Sigmoid colon (tissue), 7 donors: ENCODE measurements around the gene PCSK5. TPM values are rescaled to one million over a fixed set of nuclear protein-coding genes. Genes with fewer than 3 reads are reported as not detected.
"Not testable (repeated sequence)": the region's sequence is repeated elsewhere in the genome, so short reads cannot be mapped to it uniquely, and the experiment has no call there.

Source experiments
- DNase-seq: peaks from one replicate; pipeline ENCODE4 v3.0.0-alpha.2; 2019
- H3K27ac ChIP-seq, 4 donors: fragments of 200-600 bp; sonication (generic); one replicate each; pipeline ENCODE4 v1.5.1; 2016 to 2019; ENCODE audit warnings: mild to moderate bottlenecking in 1 of 4
- H3K27me3 ChIP-seq, 3 donors: fragments of 200-600 bp; sonication (generic); one replicate each; pipeline ENCODE4 v1.5.1; 2019; ENCODE audit warnings: mild to moderate bottlenecking in 1 of 3
- H3K36me3 ChIP-seq, 4 donors: fragments of 200-600 bp; sonication (generic); one replicate each; pipeline ENCODE4 v1.5.1; 2016 to 2019
- H3K4me1 ChIP-seq, 4 donors: fragments of 200-600 bp; sonication (generic); one replicate each; pipeline ENCODE4 v1.5.1; 2017 to 2019
- H3K4me3 ChIP-seq, 4 donors: fragments of 200-600 bp; sonication (generic); one replicate each; pipeline ENCODE4 v1.5.1; 2017 to 2019; ENCODE audit warnings: mild to moderate bottlenecking in 2 of 4, moderate library complexity in 1 of 4
- H3K9me3 ChIP-seq, 4 donors: fragments of 200-600 bp in 3 of 4; sonication (generic) in 3 of 4; one replicate each; pipeline versions ENCODE4 v1.5.1 to v1.6.1; 2013 to 2019
- EP300 ChIP-seq, 4 donors: sonication (generic); formaldehyde crosslinking; IDR thresholded peaks; one replicate each; pipeline ENCODE4 v1.6.1; 2017; ENCODE audit warnings: antibody characterized with exemption in 4 of 4
- POLR2A ChIP-seq, 2 donors: fragments of 450-650 bp; IDR thresholded peaks; one replicate each; pipeline ENCODE4 v1.6.1; 2016; ENCODE audit warnings: antibody characterized with exemption in 2 of 2, mild to moderate bottlenecking in 2 of 2, moderate library complexity in 2 of 2
- POLR2AphosphoS5 ChIP-seq, 4 donors: sonication (generic); formaldehyde crosslinking; IDR thresholded peaks; one replicate each; pipeline ENCODE4 v1.6.1; 2017; ENCODE audit warnings: antibody characterized with exemption in 4 of 4
- WGBS, 2 donors: extraction: QIAGEN DNeasy Blood & Tissue Kit; methylation state at CpG; one replicate each; pipeline ENCODE4 v1.1.7; 2013; 5-methylcytosine and 5-hydroxymethylcytosine counted together
- intact Hi-C: fragments of 100-400 bp; cut with DNase I; formaldehyde crosslinking; loops from one replicate; pipeline ENCODE4 v1.15.1; 2023
- polyA plus RNA-seq, 3 donors: library from polyadenylated mRNA; stranded (reverse); fragments of 200-250 nt; gene quantifications; one replicate each; pipeline ENCODE4 v1.2.3, GENCODE V29; 2013
- total RNA-seq, 4 donors: library from RNA; depleted of rRNA; stranded (reverse); fragments of >200 nt; gene quantifications; one replicate each; pipeline ENCODE4 v1.1.0, GENCODE V29; 2016
- TF ChIP-seq, protein P1 (sequence below), 4 experiments: fragments of 450-650 bp in 3 of 4; fragments of 200-600 bp in 1 of 4; IDR thresholded peaks; one replicate each; pipeline ENCODE4 v1.5.1; 2016 to 2019; ENCODE audit warnings: antibody characterized with exemption in 4 of 4, mild to moderate bottlenecking in 3 of 4, moderate library complexity in 2 of 4
- donor health status: healthy with polysubstance abuse.
- donor health status: Bipolar disorder and iron deficiency.
- donor health status: healthy.

The PCSK5 gene
- total and polyA plus RNA-seq, 7 donors: 2.4 to 23.5 (median 8.4) TPM

DNA sequence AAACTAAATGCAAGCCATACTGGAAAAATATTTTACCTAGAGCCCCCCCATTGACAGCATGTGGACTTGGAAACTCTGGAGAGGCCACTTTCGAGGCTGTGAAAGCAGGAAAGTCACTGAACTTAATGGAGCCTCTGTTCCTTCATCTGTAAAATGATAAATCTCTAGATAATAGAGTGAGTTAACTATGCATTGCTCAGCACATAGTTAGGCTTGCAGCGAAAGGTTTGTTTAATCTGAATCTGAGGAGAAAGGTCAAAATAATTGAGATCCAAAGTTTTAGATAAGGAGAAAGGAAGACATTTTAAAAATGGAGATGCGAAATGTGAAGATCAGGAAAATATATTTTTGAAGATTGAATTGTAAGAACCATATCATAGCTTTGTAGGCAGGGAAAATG lies 4.6 kb downstream of the PCSK5 start:
- no peaks in the 10 kb centered on the region for H3K27me3 ChIP-seq
- H3K36me3 ChIP-seq: no peaks in the 10 kb centered on the region
- TF ChIP-seq, protein P1, sequence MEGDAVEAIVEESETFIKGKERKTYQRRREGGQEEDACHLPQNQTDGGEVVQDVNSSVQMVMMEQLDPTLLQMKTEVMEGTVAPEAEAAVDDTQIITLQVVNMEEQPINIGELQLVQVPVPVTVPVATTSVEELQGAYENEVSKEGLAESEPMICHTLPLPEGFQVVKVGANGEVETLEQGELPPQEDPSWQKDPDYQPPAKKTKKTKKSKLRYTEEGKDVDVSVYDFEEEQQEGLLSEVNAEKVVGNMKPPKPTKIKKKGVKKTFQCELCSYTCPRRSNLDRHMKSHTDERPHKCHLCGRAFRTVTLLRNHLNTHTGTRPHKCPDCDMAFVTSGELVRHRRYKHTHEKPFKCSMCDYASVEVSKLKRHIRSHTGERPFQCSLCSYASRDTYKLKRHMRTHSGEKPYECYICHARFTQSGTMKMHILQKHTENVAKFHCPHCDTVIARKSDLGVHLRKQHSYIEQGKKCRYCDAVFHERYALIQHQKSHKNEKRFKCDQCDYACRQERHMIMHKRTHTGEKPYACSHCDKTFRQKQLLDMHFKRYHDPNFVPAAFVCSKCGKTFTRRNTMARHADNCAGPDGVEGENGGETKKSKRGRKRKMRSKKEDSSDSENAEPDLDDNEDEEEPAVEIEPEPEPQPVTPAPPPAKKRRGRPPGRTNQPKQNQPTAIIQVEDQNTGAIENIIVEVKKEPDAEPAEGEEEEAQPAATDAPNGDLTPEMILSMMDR (IDR thresholded peaks at IDR 0.05): no peak
- TF ChIP-seq POLR2AphosphoS5 (IDR thresholded peaks at IDR 0.05) (no peak), POLR2A (IDR thresholded peaks at IDR 0.05) (no peak), EP300 (IDR thresholded peaks at IDR 0.05) (no peak)
- H3K27ac ChIP-seq: no peak overlapping the region
- WGBS, 2 donors: 51 to 82% methylated on average over 3 of the region's 3 CpGs
- no peak for DNase-seq
- no peak overlapping the region for H3K4me3 ChIP-seq
- H3K9me3 ChIP-seq: no peaks in the 10 kb centered on the region
- intact Hi-C loops: loop anchor here (10.0 kb wide), 3 partner anchors 60 to 500 kb away; partner anchors contain the start of gene RFK
- H3K4me1 ChIP-seq: peaks cover 0 to 28% (median 19%) of the 10 kb centered on the region in 4 donors

DNA sequence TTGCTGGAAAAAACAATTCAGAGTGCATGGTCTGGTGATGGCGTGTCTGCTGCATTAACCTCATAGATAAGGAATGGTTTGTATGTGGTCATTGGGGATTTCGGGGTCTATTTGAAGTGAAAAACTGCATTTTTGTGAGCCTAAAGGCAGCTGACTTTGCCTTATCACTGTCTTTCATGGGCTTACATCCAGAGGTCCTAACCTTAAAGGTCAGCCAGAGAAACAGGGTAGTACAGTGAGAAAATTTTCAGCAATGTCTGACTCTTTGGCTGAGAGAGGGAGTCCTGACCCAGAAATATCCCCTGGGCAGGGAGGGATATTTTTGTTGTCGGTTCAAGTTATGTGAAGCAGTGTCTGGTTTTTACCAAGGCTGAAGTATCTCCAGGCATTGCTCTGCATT lies 5.7 kb downstream of the PCSK5 start:
- H3K9me3 ChIP-seq: no peaks in the 10 kb centered on the region
- intact Hi-C loops: loop anchor here (10.0 kb wide), 3 partner anchors 59 to 499 kb away; partner anchors contain the start of gene RFK
- no peaks in the 10 kb centered on the region for H3K27me3 ChIP-seq
- H3K27ac ChIP-seq: no peak overlapping the region
- WGBS, 2 donors: 83 to 88% methylated on average over 3 of the region's 3 CpGs
- TF ChIP-seq POLR2AphosphoS5 (IDR thresholded peaks at IDR 0.05) (no peak), EP300 (IDR thresholded peaks at IDR 0.05) (no peak), POLR2A (IDR thresholded peaks at IDR 0.05) (no peak)
- TF ChIP-seq, protein P1 (IDR thresholded peaks at IDR 0.05): no peak
- no peaks in the 10 kb centered on the region for H3K36me3 ChIP-seq
- no peak for DNase-seq
- peaks cover 0 to 28% (median 19%) of the 10 kb centered on the region in 4 donors for H3K4me1 ChIP-seq
- no peak overlapping the region for H3K4me3 ChIP-seq

DNA sequence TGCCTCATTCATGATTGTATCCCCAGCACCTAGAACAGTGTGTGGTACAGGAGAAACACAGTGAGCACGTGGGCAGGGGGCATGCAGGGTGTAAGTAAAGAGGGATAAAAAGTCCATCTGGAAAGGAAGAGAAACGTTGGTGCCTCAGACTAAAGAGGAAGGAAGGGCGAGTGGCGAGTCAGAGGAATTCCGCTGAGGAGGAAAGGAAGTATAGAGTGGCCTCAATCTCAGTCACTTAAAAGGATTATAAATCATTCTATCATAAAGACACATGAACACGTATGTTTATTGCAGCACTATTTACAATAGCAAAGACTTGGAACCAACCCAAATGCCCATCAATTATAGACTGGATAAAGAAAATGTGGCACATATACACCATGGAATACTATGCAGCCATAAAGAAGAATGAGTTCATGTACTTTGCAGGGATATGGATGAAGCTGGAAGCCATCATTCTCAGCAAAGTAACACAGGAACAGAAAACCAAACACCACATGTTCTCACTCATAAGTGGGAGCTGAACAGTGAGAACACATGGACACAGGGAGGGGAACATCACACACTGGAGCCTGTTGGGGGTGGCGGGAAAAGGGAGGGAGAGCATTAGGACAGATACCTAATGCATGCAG lies 10.5 kb downstream of the PCSK5 start:
- H3K27me3 ChIP-seq, DNase-seq, intact Hi-C loops, H3K36me3 ChIP-seq, H3K4me3 ChIP-seq, H3K9me3 ChIP-seq, H3K27ac ChIP-seq: not testable (repeated sequence)
- H3K4me1 ChIP-seq: peaks cover 0 to 12% (median 5%) of the 10 kb centered on the region in 4 donors
- WGBS, 2 donors: 66% methylated on average over 7 of the region's 7 CpGs

DNA sequence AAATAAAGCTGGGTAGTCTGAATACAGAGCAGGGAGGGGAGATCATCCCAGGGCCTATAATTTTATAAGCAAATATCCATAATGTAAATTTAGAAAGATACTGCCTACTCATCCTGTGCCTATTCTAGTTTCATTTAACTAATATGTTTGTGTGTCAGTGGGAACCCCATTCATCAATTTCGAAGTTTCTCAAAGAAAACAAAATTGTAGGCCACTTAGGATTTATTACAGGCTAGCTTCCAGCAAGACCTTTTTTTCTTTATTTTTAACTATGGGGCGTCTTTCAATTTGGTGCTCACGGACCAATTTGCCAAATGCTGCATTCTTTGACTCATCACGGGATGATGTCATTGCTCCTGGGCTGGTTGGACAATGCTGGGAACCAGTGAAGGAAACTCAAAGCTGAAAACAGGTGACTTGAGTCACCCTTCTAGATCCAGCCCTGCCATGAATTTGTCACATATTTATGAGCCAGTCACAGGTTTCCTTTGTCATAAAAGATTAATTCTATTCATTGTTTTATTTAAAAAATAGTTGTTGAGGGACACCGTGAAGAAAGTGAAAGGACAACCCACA lies 13.4 kb downstream of the PCSK5 start:
- DNase-seq: peak; percentile 71
- intact Hi-C loops: no loop called here
- Histone ChIP-seq H3K36me3 (no peaks in the 10 kb centered on the region), H3K27ac (no peak overlapping the region), H3K27me3 (no peaks in the 10 kb centered on the region), H3K9me3 (no peaks in the 10 kb centered on the region), H3K4me1 (peaks cover 0 to 22% (median 13%) of the 10 kb centered on the region in 4 donors), H3K4me3 (no peak overlapping the region)
- 67 to 73% methylated on average over 5 of the region's 5 CpGs for WGBS, 2 donors
- TF ChIP-seq POLR2A (IDR thresholded peaks at IDR 0.05) (no peak), EP300 (IDR thresholded peaks at IDR 0.05) (no peak), POLR2AphosphoS5 (IDR thresholded peaks at IDR 0.05) (no peak)
- TF ChIP-seq, protein P1 (IDR thresholded peaks at IDR 0.05): no peak

DNA sequence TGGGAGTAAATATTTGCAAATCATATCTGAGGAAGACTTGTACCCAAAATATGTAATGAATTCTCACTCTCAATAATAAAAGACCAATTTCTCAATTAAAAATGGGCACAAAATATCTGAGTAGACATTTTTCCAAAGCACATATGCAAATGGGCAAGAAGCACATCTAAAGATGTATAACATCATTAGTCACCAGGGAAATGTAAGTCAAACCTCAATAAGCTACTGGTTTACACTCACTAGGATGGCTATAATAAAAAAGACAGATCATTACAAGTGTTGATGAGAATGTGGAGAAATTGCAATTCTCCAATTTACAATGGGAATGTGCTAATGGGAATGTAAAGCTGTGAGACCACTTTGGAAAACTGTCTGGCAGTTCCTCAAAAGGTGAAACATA lies 13.9 kb downstream of the PCSK5 start:
- H3K4me1 ChIP-seq: peaks cover 0 to 22% (median 13%) of the 10 kb centered on the region in 4 donors
- TF ChIP-seq, protein P1 (IDR thresholded peaks at IDR 0.05): no peak
- TF ChIP-seq POLR2AphosphoS5 (IDR thresholded peaks at IDR 0.05) (no peak), POLR2A (IDR thresholded peaks at IDR 0.05) (no peak), EP300 (IDR thresholded peaks at IDR 0.05) (no peak)
- no peaks in the 10 kb centered on the region for H3K36me3 ChIP-seq
- no peaks in the 10 kb centered on the region for H3K27me3 ChIP-seq
- H3K9me3 ChIP-seq: no peaks in the 10 kb centered on the region
- no peak overlapping the region for H3K4me3 ChIP-seq
- no peak for DNase-seq
- H3K27ac ChIP-seq: no peak overlapping the region
- intact Hi-C loops: no loop called here
